SU-DHL-6 (cell line): ENCODE results near the gene TSPAN33.
A peak's percentile ranks its signal among the peaks of the same experiment; 100 is the strongest.

Experiments used
- H2AFZ ChIP-seq: fragments of 200-600 bp; sonication (generic); 2 replicates; pipeline ENCODE4 v1.6.1; 2014; ENCODE audit warnings: low read depth, mild to moderate bottlenecking, moderate library complexity, mixed read lengths, antibody characterized with exemption, low read length; ENCODE audit not compliant: severe bottlenecking
- H3F3A ChIP-seq: fragments of 200-600 bp; shearing (Covaris generic); 2 replicates; pipeline ENCODE4 v1.6.0; 2016; ENCODE audit warnings: antibody characterized with exemption, mild to moderate bottlenecking; ENCODE audit not compliant: insufficient read depth
- H3K27ac ChIP-seq: fragments of 200-600 bp; sonication (generic); 2 replicates; pipeline ENCODE4 v1.5.1; 2016; ENCODE audit warnings: low read depth, mild to moderate bottlenecking, low read length, moderate library complexity, mixed read lengths
- H3K27me3 ChIP-seq: fragments of 200-600 bp; sonication (generic), shearing (Covaris generic); 2 replicates; pipeline ENCODE4 v1.6.0; 2014; ENCODE audit warnings: mild to moderate bottlenecking, low read length
- H3K36me3 ChIP-seq: fragments of 200-600 bp; sonication (generic); 2 replicates; pipeline ENCODE4 v1.6.1; 2014; ENCODE audit warnings: mild to moderate bottlenecking, low read length, mixed read lengths
- H3K4me2 ChIP-seq: fragments of 300-600, 200-600 bp; shearing (Covaris generic), sonication (generic); 2 replicates; pipeline ENCODE4 v1.6.0; 2014; ENCODE audit warnings: low read length, low read depth, mild to moderate bottlenecking; ENCODE audit not compliant: poor library complexity, severe bottlenecking
- H3K4me3 ChIP-seq: fragments of 200-600 bp; sonication (generic); 2 replicates; pipeline ENCODE4 v1.5.1; 2014; ENCODE audit warnings: antibody characterized with exemption, low read length, mild to moderate bottlenecking, mixed read lengths; ENCODE audit not compliant: insufficient read depth, poor library complexity, severe bottlenecking
- H3K79me2 ChIP-seq: fragments of 200-600 bp; sonication (generic); 2 replicates; pipeline ENCODE4 v1.6.1; 2014; ENCODE audit warnings: mild to moderate bottlenecking, low read length, moderate library complexity; ENCODE audit not compliant: insufficient read depth
- H3K9ac ChIP-seq: fragments of 200-600 bp; sonication (generic); 2 replicates; pipeline ENCODE4 v1.7.0; 2014; ENCODE audit warnings: mild to moderate bottlenecking, low read length
- H3K9me2 ChIP-seq: fragments of 200-600 bp; sonication (generic); replicated peaks from 2 replicates; pipeline ENCODE4 v1.6.1; 2014; ENCODE audit warnings: low read length; ENCODE audit not compliant: insufficient read depth
- H3K9me3 ChIP-seq: fragments of 200-600 bp; sonication (generic); 2 replicates; pipeline ENCODE4 v1.6.1; 2014; ENCODE audit warnings: low read length, mixed read lengths; ENCODE audit not compliant: insufficient read depth
- H4K20me1 ChIP-seq: fragments of 200-600 bp; sonication (generic); 2 replicates; pipeline ENCODE4 v1.6.1; 2014; ENCODE audit warnings: low read depth, mild to moderate bottlenecking, antibody characterized with exemption, low read length, moderate library complexity, mixed read lengths
- CTCF ChIP-seq: fragments of 200-600 bp; sonication (generic); IDR thresholded peaks from one replicate; pipeline ENCODE4 v1.5.1; 2017; ENCODE audit warnings: antibody characterized with exemption, mild to moderate bottlenecking, low read length, moderate library complexity; ENCODE audit not compliant: insufficient read depth, poor library complexity, severe bottlenecking
- EZH2phosphoT487 ChIP-seq: fragments of 200-600 bp; sonication (generic), shearing (Covaris generic); conservative IDR thresholded peaks from 2 replicates; pipeline ENCODE4 v1.6.1; 2018; ENCODE audit warnings: mild to moderate bottlenecking, antibody characterized with exemption, low read length, moderate library complexity, mixed read lengths

Gene TSPAN33

GRCh38 chr7:129167817-129168216, 23.3 kb downstream of the TSPAN33 start:
- H3K4me2 ChIP-seq = no peak overlapping the region
- no peaks in the 10 kb centered on the region for H3K27me3 ChIP-seq
- H3K36me3 ChIP-seq = 0 out of 2 replicates have a peak, but pooled peaks cover 5% of the 10 kb centered on the region
- no peaks in the 10 kb centered on the region for H3F3A ChIP-seq
- no peaks in the 10 kb centered on the region for H3K9me3 ChIP-seq
- no peak overlapping the region for H3K9ac ChIP-seq
- H3K9me2 ChIP-seq = no peaks in the 10 kb centered on the region
- H3K4me3 ChIP-seq = no peak overlapping the region
- no peak for TF ChIP-seq EZH2phosphoT487
- no peak for TF ChIP-seq CTCF
- no peaks in the 10 kb centered on the region for H3K79me2 ChIP-seq
- no peaks in the 10 kb centered on the region for H4K20me1 ChIP-seq
- no peak overlapping the region for H2AFZ ChIP-seq
- no peak overlapping the region for H3K27ac ChIP-seq

- H4K20me1 ChIP-seq = no peaks in the 10 kb centered on the region
- no peak overlapping the region for H3K4me3 ChIP-seq
- no peak overlapping the region for H3K9ac ChIP-seq
- H3K79me2 ChIP-seq = no peaks in the 10 kb centered on the region
- no peak overlapping the region for H3K27ac ChIP-seq
- no peaks in the 10 kb centered on the region for H3K27me3 ChIP-seq
- no peak overlapping the region for H2AFZ ChIP-seq
- H3K36me3 ChIP-seq = 0 out of 2 replicates have a peak, but pooled peaks cover 5% of the 10 kb centered on the region
- TF ChIP-seq EZH2phosphoT487 (no peak), CTCF (no peak)
- H3F3A ChIP-seq = no peaks in the 10 kb centered on the region
- no peaks in the 10 kb centered on the region for H3K9me3 ChIP-seq
- H3K9me2 ChIP-seq = no peaks in the 10 kb centered on the region
- H3K4me2 ChIP-seq = peak overlapping the region; percentile 24
Measured at GRCh38 chr7:129168231-129169021, 23.9 kb downstream of the TSPAN33 start.

GRCh38 chr7:129169171-129169671, 24.7 kb downstream of the TSPAN33 start:
- H3K79me2 ChIP-seq = no peaks in the 10 kb centered on the region
- peak overlapping the region; percentile 35 for H3K4me2 ChIP-seq
- no peak overlapping the region for H3K4me3 ChIP-seq
- H3K9me2 ChIP-seq = no peaks in the 10 kb centered on the region
- H2AFZ ChIP-seq = no peak overlapping the region
- 0 out of 2 replicates have a peak, but pooled peaks cover 4% of the 10 kb centered on the region for H3K36me3 ChIP-seq
- no peaks in the 10 kb centered on the region for H3K9me3 ChIP-seq
- TF ChIP-seq EZH2phosphoT487 (no peak), CTCF (no peak)
- H4K20me1 ChIP-seq = no peaks in the 10 kb centered on the region
- no peak overlapping the region for H3K27ac ChIP-seq
- H3K27me3 ChIP-seq = no peaks in the 10 kb centered on the region
- H3K9ac ChIP-seq = peak overlapping the region; percentile 25; the same call in 1 of the 2 replicates
- no peaks in the 10 kb centered on the region for H3F3A ChIP-seq
